HepG2 (cell line): ENCODE measurements around the gene DQX1. TPM values are rescaled to one million over a fixed set of nuclear protein-coding genes. Genes with fewer than 3 reads are reported as not detected.

Experiments
- MTERF4 ChIP-seq: sonication (generic); formaldehyde crosslinking; IDR thresholded peaks from 2 replicates; pipeline ENCODE4 v1.8.0; 2023; ENCODE audit warnings: mild to moderate bottlenecking, missing genetic modification reagents
- MXD1 ChIP-seq: sonication (generic); formaldehyde crosslinking; IDR thresholded peaks from 2 replicates; pipeline ENCODE4 v1.4.0; 2020; ENCODE audit warnings: mild to moderate bottlenecking, missing genetic modification reagents
- NR2C2 ChIP-seq: sonication (generic); formaldehyde crosslinking; IDR thresholded peaks from 2 replicates; pipeline ENCODE4 v1.4.0; 2020; ENCODE audit warnings: missing genetic modification reagents, mild to moderate bottlenecking, moderate library complexity, borderline replicate concordance
- POLR2A ChIP-seq, 2 experiments: IDR thresholded peaks; 2 replicates each; pipeline ENCODE4 v1.6.1; 2011; ENCODE audit warnings: low read depth in 2 of 2, low read length in 2 of 2, mild to moderate bottlenecking in 1 of 2, moderate library complexity in 1 of 2; ENCODE audit not compliant: insufficient read depth in 1 of 2
- UBTF ChIP-seq: sonication (generic); formaldehyde crosslinking; IDR thresholded peaks from 2 replicates; pipeline ENCODE4 v1.4.0; 2020; ENCODE audit warnings: mild to moderate bottlenecking, missing genetic modification reagents
- ZNF142 ChIP-seq: sonication (generic); formaldehyde crosslinking; IDR thresholded peaks from 2 replicates; pipeline ENCODE4 v1.4.0; 2020; ENCODE audit warnings: missing genetic modification reagents
- ZNF281 ChIP-seq: sonication (generic); formaldehyde crosslinking; IDR thresholded peaks from 2 replicates; pipeline ENCODE4 v1.4.0; 2020; ENCODE audit warnings: missing genetic modification reagents, borderline replicate concordance
- ZNF549 ChIP-seq: sonication (generic); formaldehyde crosslinking; IDR thresholded peaks from 2 replicates; pipeline ENCODE4 v1.5.0; 2020; ENCODE audit warnings: missing genetic modification reagents
- ZNF800 ChIP-seq: sonication (generic); formaldehyde crosslinking; IDR thresholded peaks from 2 replicates; pipeline ENCODE4 v1.4.0; 2020; ENCODE audit warnings: missing genetic modification reagents
- ZSCAN31 ChIP-seq: sonication (generic); formaldehyde crosslinking; IDR thresholded peaks from 2 replicates; pipeline ENCODE4 v1.5.0; 2020; ENCODE audit warnings: low read depth, mild to moderate bottlenecking, missing genetic modification reagents
- polyA plus RNA-seq, 8 experiments: library from polyadenylated mRNA; depleted of rRNA in 3 of 8; stranded (reverse) in 7 of 8; unstranded in 1 of 8; fragments of >200 nt; fragmentation: Illumina TruSeq in 4 of 8; extraction: Trizol in 4 of 8; gene quantifications; 2 replicates each; pipeline versions ENCODE4 v1.2.1 to v1.2.3, GENCODE V29; 2011 to 2016; ENCODE audit warnings: low read depth in 4 of 8, missing spikeins in 1 of 8, mixed read lengths in 1 of 8; ENCODE audit not compliant: insufficient read depth in 1 of 8
- total RNA-seq, 5 experiments: library from RNA; depleted of rRNA; stranded (reverse); fragments of >200 nt; fragmentation: Illumina TruSeq; extraction: Trizol; gene quantifications; 2 replicates each; pipeline ENCODE4 v1.2.3, GENCODE V29; 2016; ENCODE audit warnings: low read depth in 1 of 5

DQX1 gene
- total and polyA plus RNA-seq, 2 of the 13 experiments (the other 11 are each of a cell fraction or from before 2014, with no cell fraction given) = 27.6 to 89.8 TPM

GRCh38 chr2:74548900-74549826 is 23.1 kb upstream of the DQX1 start (continued):
- TF ChIP-seq ZNF142 (CRISPR knock-in tag) = peak; percentile 60; the same call in 1 of the 2 replicates
- no peak for TF ChIP-seq MXD1 (CRISPR knock-in tag)
- peak in 1 of 2 experiments; percentile 50; a peak in 1 of 4 replicates for TF ChIP-seq POLR2A (IDR thresholded peaks at IDR 0.05; ENCODE audit: insufficient read depth in 1 of 2, low read depth in 2 of 2, low read length in 2 of 2)
- TF ChIP-seq UBTF = peak; percentile 70; the same call in 1 of the 2 replicates
- peak; percentile 88; the same call in 1 of the 2 replicates for TF ChIP-seq ZNF800 (CRISPR knock-in tag)
- TF ChIP-seq ZNF281 (CRISPR knock-in tag) = no peak
- TF ChIP-seq MTERF4 (CRISPR knock-in tag) = 0 out of 2 replicates have a peak, but pooled peaks have one; percentile 69
- peak; percentile 33; the same call in 1 of the 2 replicates for TF ChIP-seq NR2C2 (CRISPR knock-in tag)
- TF ChIP-seq ZSCAN31 (CRISPR knock-in tag) = peak; percentile 64; the same call in 1 of the 2 replicates
- no peak for TF ChIP-seq ZNF549 (CRISPR knock-in tag)
